ENCODE measurements around the gene PCBD2. TPM values are rescaled to one million over a fixed set of nuclear protein-coding genes. Genes with fewer than 3 reads are reported as not detected.
"Not testable (repeated sequence)": the region's sequence is repeated elsewhere in the genome, so short reads cannot be mapped to it uniquely, and the experiment has no call there.

The PCBD2 gene
- 14.5 TPM for polyA plus RNA-seq (2012; ENCODE audit: insufficient read depth, insufficient read length, low read depth)

- H3K4me1 ChIP-seq = no peaks in the 10 kb centered on the region
- peak; percentile 97 for DNase-seq
- no peaks in the 10 kb centered on the region for H3K36me3 ChIP-seq
- peak within 1 kb of the TSS; percentile 90 for H3K4me3 ChIP-seq (ENCODE audit: low read depth, low read length)
- H3K27me3 ChIP-seq = no peaks in the 10 kb centered on the region
- no peaks in the 10 kb centered on the region for H3K9me3 ChIP-seq
- TF ChIP-seq CTCF (IDR thresholded peaks at IDR 0.05; ENCODE audit: low read depth, low read length) = peak; percentile 80
Observed at GRCh38 chr5:134904610-134905245, at the start of gene PCBD2. Gene PCBD2, plus strand, starts transcription at chr5:134905131. Its CDS starts 9 bp downstream, at chr5:134905140.

GRCh38 chr5:134856465-134856864 is 48.5 kb upstream of the PCBD2 start:
- not testable (repeated sequence) for H3K4me3 ChIP-seq (ENCODE audit: low read depth, low read length); DNase-seq; H3K27me3 ChIP-seq; H3K9me3 ChIP-seq; H3K4me1 ChIP-seq
- peaks cover 69% of the 10 kb centered on the region for H3K36me3 ChIP-seq

- Histone ChIP-seq H3K4me3 (ENCODE audit: low read depth, low read length) (no peak overlapping the region), H3K4me1 (no peaks in the 10 kb centered on the region), H3K36me3 (peaks cover 60% of the 10 kb centered on the region), H3K9me3 (no peaks in the 10 kb centered on the region), H3K27me3 (no peaks in the 10 kb centered on the region)
- no peak for TF ChIP-seq CTCF (IDR thresholded peaks at IDR 0.05; ENCODE audit: low read depth, low read length)
- no peak for DNase-seq
Observed at GRCh38 chr5:134857401-134857800, 47.5 kb upstream of the PCBD2 start.

GRCh38 chr5:134864707-134865106 is 40.2 kb upstream of the PCBD2 start:
- no peak overlapping the region for H3K4me3 ChIP-seq (ENCODE audit: low read depth, low read length)
- H3K36me3 ChIP-seq = peaks cover 12% of the 10 kb centered on the region
- H3K4me1 ChIP-seq = no peaks in the 10 kb centered on the region
- no peaks in the 10 kb centered on the region for H3K27me3 ChIP-seq
- no peak for TF ChIP-seq CTCF (IDR thresholded peaks at IDR 0.05; ENCODE audit: low read depth, low read length)
- H3K9me3 ChIP-seq = no peaks in the 10 kb centered on the region
- no peak for DNase-seq

GRCh38 chr5:134873494-134873893 is 31.4 kb upstream of the PCBD2 start:
- Histone ChIP-seq H3K27me3 (no peaks in the 10 kb centered on the region), H3K4me1 (peaks cover 18% of the 10 kb centered on the region), H3K36me3 (no peaks in the 10 kb centered on the region), H3K4me3 (ENCODE audit: low read depth, low read length) (peak overlapping the region; percentile 86), H3K9me3 (no peaks in the 10 kb centered on the region)
- TF ChIP-seq CTCF (IDR thresholded peaks at IDR 0.05; ENCODE audit: low read depth, low read length) = no peak
- no peak for DNase-seq

GRCh38 chr5:134873987-134874830 is 30.7 kb upstream of the PCBD2 start, which contains the start of gene TXNDC15:
Gene TXNDC15, plus strand, starts transcription at chr5:134874371. Its CDS starts 57 bp downstream, at chr5:134874428.
- Histone ChIP-seq H3K27me3 (no peaks in the 10 kb centered on the region), H3K9me3 (no peaks in the 10 kb centered on the region), H3K4me1 (peaks cover 18% of the 10 kb centered on the region), H3K4me3 (ENCODE audit: low read depth, low read length) (peak within 1 kb of the TSS; percentile 86), H3K36me3 (no peaks in the 10 kb centered on the region)
- TF ChIP-seq CTCF (IDR thresholded peaks at IDR 0.05; ENCODE audit: low read depth, low read length) = no peak
- peak; percentile 88 for DNase-seq
